ENCODE results near the gene SUSD1.

SUSD1 gene

DNA sequence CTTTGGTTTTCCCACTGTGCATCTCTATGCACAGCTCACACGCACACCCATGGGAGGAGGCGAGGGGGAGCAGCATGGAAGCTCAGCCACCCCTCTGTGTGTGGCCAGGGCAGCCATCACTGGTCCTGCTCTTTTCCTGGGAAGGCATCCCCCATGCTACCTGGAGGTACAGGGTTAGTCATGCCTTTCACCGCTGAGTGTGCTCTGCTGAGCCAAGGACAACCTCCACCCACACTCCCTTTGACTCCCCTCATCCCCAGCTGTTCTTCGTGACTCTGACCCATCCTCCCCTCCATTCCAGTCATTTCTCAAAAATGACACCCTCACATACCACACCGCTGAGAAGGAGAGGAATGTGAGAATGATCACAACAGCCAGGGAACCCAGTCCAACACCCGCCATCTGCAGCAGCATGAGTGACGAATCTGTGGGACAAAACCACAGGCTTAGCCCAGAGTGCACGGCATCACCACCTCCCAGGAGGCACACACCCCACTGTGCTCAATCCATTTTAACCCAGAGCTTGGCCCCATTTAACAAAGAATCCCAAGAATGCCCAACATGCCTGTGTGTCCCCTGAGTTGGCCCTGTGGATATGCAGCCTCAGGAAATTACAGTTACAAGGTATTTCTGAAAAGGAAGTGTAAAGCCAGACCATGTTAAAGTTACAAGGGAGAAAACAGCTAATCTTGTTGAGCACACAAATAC, 133.4 kb downstream of the SUSD1 start:
- no peak for DNase-seq (ENCODE audit: low read depth in 2 of 2)

DNA sequence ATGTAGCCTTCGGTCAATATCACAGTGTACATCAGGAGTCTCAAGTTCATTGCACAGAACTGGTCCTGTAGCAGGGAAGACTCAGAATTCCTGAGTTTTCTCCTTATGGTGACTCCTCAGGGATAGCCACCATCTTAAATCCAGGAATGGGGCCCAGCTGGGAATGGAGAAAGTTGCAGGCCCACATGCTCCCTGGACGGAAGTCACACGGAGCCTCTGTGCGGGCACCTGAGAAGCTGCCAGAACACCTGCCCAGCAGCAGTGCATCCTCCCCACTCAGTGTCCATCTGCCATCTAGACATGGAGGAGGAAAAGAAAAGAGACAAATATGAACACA, 133.9 kb downstream of the SUSD1 start:
- DNase-seq (ENCODE audit: low read depth in 2 of 2), result no peak

DNA sequence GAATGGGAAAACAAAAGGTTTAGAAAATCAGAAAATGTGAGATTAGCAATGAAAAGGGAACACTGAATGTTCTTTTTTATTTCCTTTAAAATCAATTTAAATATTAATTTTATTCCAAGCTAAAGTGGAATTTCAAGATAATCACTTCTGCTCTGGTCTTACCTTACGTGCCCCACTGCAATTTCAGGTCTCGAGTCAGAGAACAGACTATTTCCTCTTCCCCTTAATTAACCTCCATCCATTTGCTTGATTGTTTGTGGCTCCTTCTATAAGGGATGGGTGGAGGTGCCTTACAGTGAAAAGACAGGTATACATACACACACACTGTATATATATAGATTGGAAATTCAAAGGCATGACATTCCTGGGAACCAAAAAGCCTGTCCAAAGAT, 137.1 kb downstream of the SUSD1 start:
- no peak for DNase-seq (ENCODE audit: low read depth in 2 of 2)

DNA sequence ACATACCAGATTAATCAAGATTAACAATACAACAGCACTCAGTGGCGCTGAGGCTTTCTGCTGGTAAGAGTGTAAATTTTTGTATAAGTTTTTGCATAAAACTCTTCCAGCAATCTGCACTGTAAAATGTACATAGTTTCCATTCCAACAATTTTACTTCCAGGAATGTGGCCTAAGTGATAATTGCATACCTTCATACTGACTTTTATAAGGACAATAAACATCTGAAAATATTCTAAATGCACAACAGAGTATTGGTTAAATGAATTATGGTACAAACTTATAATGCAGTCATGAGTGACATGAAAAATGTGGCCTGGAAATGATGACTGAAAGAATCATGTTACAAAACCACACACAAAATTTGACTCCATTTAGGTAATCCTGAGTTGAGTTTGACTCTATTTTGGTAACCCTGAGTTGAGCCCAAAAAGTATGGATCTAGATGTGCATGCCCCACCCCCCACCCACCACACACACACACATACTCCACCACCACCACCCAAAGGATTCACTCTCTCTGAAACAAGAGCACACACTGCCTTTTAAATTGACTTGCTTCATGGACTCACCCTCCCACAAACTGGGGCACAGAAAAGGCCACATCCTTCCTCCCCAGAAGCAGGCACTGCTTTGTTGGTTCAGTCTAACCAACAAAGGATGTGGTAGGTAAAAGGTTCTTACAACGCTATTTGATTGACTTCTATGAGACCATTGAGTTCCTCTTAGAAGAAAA, 137.6 kb downstream of the SUSD1 start:
- peak; percentile 19 to 30 for DNase-seq (ENCODE audit: low read depth in 2 of 2)

DNA sequence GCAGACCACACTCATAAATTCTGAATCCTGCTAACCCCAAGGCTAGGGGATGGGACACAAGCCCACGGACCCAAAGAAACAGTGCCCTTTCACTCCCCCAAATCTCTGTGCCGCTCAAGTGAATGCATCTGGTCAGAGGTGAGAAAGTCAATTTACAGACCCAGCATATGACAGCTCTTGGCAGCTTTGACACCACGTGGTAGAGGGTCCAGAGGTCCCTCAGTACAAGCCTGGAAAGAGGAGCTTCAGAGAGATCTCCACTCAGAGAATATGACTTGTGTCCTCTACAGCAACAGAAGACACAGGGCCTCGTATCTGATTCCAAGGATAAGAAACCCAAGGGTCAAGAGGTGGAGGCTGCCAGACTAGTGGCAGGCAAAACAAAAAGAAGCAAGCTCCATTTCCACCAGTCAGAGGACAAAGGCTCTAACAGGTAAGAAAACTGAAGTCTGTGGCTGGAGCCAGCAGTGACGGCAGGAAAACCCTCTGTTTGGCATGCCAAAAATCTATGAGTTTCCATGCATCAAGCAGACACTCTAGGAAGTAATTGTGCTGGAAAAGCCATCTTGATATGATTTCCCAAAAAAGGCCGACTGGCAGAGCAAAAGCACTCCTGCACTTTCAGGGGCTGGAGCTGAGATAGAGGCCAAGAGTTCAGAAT, 139.8 kb downstream of the SUSD1 start:
- no peak for DNase-seq (ENCODE audit: low read depth in 2 of 2)

DNA sequence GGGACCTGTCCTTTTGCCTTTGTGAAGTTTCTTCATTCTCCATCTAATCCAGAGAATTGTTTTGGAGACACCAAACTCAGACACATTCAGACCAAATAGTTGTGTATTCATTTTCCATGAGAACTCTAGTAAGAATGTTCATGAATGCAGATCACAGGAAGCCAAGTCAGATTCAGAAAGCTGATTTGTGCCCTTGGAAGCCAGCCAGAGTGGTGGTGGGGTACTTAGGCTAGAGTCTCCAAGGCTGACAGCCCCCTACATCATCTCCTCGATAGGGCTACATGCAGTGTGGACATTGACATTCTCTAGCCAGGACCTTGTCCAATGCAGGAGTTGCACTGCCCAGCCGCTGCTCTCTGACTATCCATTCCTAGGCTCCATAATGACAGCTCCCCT, 140.9 kb downstream of the SUSD1 start:
- no peak for DNase-seq (ENCODE audit: low read depth in 2 of 2)

DNA sequence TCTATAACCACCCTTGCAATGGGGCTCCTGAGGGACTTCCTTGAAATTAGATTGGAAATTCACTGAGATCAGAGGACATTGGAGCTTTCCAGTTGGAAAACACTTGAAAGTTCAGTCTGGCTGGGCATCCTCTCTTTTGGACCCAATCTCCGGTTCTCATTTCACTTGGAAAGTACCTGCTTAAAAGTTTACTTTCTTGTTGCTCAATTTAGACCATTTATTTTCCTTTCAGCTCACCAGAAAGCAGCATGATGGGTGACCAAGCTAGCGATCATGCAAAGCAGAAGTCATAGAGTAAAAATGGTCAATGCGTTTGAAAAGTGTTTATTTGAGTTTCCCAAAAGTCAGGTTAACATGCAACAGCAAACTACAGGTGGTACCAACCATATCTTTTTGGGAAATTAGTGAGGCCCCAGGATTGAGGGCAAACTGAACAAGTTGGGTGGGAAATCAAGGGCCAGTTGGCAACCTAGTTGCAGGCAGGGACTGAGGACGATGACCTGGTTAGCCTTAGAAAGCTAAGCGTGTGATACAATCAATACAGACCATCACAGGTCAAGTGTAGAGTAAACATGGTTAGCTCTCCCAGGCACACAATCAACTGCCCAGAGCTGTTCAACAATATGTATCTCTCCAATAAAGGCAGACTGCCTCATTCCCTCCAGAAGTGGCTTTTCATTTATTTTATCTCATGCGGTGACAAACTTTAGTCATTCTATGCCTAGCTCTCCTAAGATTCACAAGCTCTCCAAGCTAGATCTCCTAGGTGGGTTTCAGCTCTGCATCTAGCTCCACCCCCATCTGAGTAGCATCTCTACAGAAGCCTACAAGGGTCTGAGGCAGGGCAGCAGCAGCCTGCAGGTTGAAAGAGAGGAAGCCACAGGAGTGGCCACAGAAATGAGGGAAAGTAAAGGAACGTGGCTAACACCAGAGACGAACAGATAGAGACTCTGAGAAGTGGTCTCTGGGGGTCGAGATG, 141.6 kb downstream of the SUSD1 start:
- no peak for DNase-seq (ENCODE audit: low read depth in 2 of 2)

DNA sequence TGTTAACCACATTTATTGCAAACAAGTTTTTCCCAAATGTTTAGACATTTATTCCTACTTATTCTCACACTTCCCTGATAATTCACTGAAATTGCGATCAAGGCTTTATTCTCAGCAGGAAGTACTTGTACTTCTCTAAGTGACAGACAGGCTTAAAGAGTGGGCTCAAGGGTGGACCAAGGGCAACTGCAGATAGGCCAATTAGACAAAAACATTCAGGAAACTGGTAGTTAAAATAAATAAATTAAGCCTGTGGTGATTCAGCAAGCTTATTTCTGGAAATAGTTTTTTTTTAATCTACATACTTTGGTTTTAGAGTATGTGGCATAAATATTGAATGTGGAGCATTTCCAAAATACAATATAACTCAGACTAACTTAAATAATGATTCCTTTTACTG, 142.4 kb downstream of the SUSD1 start:
- no peak for DNase-seq (ENCODE audit: low read depth in 2 of 2)

DNA sequence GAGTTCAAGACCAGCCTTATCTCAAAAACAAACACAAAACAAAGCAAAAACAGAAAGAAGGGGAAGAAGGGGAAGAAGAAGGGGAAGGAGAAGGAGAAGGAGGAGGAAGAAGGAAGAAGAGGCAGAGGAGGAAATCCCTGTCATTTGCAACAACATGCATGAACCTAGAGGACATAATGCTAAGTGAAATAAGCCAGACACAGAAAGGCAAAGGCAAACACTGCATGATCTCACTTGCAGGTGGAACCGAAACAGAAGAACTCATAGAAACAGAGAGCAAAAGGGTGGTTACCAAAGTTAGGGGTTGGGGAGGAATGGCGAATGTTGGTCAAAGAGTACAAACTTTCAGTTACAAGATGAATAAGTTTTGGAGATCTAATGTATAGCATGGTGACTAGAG, 143.1 kb downstream of the SUSD1 start:
- no peak for DNase-seq (ENCODE audit: low read depth in 2 of 2)

DNA sequence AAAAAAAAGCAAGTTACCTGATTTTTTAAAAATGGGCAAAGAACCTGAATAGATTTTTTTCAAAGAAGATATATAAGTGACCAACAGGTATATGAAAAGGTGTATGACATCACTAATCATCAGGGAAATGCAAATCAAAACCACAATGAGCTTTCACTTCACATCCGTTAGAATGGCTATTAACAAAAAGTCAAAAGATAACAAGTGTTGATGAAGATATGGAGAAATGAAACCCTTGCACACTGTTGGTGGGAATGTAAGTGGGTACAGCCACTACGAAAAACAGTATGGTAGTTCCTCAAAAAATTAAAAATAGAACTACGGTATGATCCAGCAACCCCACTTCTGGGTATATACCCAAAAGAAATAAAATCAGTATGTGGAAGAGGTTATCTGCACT, 143.7 kb downstream of the SUSD1 start:
- no peak for DNase-seq (ENCODE audit: low read depth in 2 of 2)

DNA sequence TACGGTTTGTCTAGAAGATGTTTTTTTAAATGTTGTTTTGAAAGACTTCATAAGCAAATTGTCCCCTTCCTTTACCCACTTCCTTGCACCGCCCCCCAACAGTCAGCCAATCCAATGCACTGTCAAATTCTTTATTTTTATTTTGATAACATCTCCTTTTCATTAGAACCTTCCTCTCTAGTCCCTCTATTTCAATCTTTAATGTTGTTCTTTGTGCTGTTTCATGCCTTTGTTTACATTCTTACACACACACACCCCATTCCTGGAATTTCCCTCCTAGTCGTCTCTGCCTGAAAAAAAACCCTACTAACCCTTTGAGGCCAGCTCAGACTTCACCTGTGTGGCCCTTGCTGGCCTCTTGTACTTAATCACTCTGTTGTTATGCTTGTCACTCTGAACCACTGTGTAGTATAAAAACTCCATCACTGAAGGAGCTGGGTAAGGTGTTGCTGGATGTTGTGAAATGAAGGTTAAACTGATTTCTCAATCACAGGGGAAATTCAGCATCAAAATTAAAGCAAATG, 145.1 kb downstream of the SUSD1 start:
- DNase-seq (ENCODE audit: low read depth in 2 of 2), result no peak

DNA sequence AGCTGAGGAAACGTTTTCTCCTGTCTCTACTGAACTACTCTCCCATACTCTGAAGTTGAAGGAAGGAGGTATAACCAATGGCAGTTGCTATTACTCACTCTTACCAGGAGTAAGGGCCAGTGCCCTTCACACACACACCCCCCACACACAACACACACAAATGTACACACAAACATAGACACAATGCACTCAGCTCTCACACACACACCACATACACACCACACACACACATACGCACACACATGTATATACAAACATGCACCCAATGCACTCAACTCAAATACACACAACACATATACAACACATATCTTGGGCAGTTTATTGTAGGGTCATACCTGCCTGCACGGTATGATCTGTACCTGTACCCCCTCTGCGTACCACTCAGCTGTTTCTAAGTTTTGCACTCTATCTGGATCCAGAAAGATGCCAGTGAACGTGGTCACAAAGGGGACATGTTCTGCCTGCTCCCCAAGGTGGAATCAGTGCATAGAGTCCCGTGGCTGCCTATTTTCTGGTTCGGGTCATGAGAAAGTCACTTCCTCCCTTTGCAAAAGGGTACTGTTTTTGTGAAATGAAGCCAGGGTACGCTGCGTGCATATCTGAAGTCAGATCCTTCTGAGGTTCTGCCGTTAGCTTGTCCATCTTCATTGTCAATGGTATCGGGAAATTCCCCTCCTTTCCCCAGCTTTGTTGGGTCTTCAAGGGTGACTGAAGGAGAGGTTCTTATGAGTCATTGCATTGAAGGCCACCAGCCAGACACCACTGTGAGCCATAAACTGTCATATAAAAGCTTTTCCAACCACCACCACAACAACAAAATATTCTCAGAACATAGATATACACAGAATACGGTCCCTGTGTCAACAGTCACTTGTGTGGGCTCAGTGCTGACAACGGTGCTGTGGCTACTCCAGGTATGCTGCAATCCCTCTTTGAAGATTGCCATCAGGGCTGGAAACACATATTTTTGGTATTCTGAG, 146.6 kb downstream of the SUSD1 start:
- no peak for DNase-seq (ENCODE audit: low read depth in 2 of 2)

DNA sequence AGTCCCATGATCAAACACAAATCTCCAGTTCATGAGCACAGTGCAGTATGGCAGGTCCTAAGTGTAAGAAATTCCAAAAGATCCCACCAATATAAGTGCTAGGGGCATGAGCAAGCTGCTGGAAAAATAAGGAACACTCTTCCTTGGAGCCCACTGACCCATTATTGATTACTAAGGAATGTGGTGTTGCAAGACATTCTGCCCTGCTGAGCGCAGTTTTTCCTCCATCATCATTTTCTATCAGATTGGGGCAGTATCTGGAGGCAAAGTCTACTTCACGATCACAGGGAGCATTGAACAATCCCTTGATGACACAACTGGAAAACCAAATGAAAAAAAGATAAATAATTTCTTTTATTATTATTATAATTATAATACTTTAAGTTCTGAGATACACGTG, 149.2 kb downstream of the SUSD1 start:
- no peak for DNase-seq (ENCODE audit: low read depth in 2 of 2)

DNA sequence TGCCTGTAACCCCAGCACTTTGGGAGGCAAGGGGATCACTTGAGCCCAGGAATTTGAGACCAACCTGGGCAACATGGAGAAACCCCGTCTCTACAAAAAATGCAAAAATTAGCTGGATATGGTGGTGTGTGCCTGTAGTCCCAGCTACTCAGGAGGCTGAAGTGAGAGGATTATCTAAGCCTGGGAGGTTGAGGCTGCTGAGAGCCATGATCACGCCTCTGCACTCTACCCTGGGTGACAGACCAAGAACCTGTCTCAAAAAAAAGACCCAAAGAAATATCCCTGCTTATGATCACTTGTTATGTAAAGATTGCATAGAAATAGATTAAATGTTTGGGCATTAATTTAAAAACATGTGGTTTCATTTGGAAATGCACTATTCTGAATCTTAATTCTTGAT, 153.4 kb downstream of the SUSD1 start:
- DNase-seq (ENCODE audit: low read depth in 2 of 2), result no peak

DNA sequence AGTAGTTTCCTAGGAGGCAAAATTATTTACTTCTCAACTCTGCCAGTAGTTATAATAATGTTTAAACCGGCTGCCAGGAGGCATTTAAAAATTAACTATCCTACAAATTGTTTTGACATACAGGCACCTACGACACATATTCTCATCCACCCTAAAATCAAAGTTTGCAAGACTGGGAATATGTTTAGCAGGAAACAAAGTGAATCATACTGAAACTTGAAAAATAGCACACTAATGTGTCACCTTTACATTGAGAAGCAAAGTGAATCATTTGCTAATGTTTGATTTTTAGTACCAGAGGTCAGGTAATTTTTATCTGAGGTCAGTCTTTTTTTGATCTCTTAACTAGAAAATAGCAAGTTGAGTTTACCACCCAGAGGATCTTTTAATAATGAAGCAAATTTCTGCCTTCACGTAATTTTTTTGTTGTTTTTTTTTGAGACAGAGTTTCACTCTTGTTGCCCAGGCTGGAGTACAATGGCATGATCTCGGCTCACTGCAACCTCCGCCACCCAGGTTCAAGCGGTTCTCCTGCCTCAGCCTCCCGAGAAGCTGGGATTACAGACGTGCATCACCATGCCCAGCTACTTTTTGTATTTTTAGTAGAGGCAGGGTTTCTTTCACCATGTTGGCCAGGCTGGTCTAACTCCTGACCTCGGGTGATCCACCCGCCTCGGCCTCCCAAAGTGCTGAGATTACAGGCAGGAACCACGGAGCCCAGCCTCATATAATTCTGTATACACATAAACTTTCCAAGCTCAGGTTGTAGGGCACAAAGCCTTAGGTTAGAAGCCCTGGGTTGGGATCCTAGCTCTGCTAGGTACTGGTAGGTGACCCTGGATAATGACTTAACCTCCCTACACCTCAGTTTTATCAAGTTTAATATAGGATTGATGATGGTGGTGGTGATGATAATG, 154.2 kb downstream of the SUSD1 start:
- DNase-seq (ENCODE audit: low read depth in 2 of 2), result no peak

DNA sequence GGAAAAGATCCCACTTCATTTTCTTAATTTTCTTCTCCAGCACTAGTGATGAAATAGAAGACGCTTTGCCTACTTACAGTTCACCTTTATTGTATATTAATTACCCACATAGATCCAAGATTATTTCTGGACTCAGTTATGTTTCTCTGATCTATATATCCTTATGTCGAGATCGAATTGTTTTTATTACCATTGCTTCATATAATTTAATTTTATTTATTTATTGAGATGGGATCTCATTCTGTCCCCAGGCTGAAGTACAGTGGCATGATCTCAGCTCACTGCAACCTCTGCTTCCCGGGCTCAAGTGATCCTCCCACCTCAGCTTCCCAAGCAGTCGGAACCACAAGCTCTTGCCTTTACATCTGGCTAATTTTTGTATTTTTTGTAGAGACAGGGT, 157.2 kb downstream of the SUSD1 start:
- no peak for DNase-seq (ENCODE audit: low read depth in 2 of 2)

DNA sequence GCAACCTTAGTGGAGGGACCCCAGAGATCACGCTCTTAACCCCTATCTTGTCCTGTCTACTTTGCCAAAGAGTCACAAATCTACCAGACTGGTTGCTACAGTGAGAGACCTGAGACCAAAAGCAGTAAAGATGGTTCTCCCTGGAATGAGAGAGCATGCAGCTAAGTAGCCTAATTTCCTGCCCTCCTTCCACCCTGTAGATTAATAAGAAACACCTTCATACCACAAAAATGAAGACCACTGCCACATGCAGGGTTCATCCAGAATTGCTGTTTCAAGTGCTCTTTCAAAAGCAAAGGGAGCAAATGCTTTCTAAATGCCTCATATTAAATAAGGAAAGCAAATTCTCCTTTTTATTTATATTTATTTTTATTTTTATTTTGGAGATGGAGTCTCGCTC, 159.4 kb downstream of the SUSD1 start:
- DNase-seq (ENCODE audit: low read depth in 2 of 2), result no peak

DNA sequence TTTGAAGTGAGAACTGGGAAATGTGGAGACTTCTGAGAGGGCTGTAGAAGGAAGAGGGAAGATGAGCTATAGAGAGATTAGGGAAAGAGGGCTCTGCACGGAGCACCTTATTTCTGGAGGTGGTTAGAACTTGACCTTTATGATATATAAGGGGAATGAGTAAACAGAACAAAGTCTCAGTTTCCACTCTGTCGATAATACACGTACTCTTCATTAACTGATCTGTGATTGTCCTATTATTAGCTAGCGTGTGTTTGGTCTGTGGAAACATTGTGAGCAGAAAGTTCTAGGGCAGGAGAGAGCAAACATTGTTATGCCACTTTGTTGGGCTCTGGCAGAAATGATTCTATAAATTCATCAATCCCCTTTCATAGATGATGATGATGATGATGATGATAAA, 159.9 kb downstream of the SUSD1 start:
- no peak for DNase-seq (ENCODE audit: low read depth in 2 of 2)

DNA sequence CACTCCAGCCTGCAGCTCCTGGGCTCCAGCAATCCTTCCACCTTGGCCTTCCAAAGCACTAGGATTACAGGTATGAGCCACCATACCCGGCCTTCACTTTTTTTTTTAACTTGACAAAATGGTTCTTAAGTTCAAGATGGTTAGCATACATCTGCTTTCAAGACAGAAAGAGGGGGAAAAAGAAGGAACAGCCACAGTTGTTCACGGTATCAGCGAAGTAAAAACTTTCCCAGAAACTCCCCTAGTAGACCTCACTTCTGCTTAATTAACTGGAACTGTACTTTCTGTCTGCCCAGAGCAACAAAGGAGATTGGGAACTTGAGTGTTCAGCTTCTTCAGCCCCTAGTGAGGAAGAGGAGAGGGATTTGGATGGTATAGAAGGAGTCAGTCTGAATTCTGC, 161.8 kb downstream of the SUSD1 start:
- no peak for DNase-seq (ENCODE audit: low read depth in 2 of 2)

Measured in stimulated activated CD8-positive, alpha-beta memory T cell treated with anti-CD3 and anti-CD28 coated beads, Interleukin-2, amount 100 ng/mL, for 1 hour (primary cell).